Gastroesophageal sphincter (tissue), 4 donors: ENCODE measurements around the gene SECTM1. TPM values are rescaled to one million over a fixed set of nuclear protein-coding genes. Genes with fewer than 3 reads are reported as not detected.

ENCODE experiments used
- ATAC-seq: fragments of 150-250 bp; one replicate; pipeline ENCODE4 v1.9.1; 2016; ENCODE audit warnings: mild to moderate bottlenecking, moderate library complexity
- H3K27ac ChIP-seq, 4 donors: fragments of 200-600 bp; sonication (generic) in 3 of 4; 1 replicate in 3 of 4; 2 replicates in 1 of 4; pipeline ENCODE4 v1.5.1; 2016 to 2019
- H3K27me3 ChIP-seq: fragments of 200-600 bp; sonication (generic); one replicate; pipeline ENCODE4 v1.5.1; 2019
- H3K36me3 ChIP-seq, 2 donors: fragments of 200-600 bp; sonication (generic); one replicate each; pipeline ENCODE4 v1.5.1; 2019; ENCODE audit warnings: control low read depth in 1 of 2
- H3K4me1 ChIP-seq, 3 donors: fragments of 200-600 bp; sonication (generic); 1 replicate in 2 of 3; 2 replicates in 1 of 3; pipeline ENCODE4 v1.5.1; 2016 to 2019; ENCODE audit warnings: control low read depth in 2 of 3
- H3K4me3 ChIP-seq, 2 donors: fragments of 200-600 bp; sonication (generic); one replicate each; pipeline ENCODE4 v1.5.1; 2019; ENCODE audit warnings: mild to moderate bottlenecking in 1 of 2, moderate library complexity in 1 of 2
- H3K9me3 ChIP-seq, 3 donors: fragments of 200-600 bp; sonication (generic); one replicate each; pipeline ENCODE4 v1.5.1; 2017 to 2019; ENCODE audit warnings: control low read depth in 2 of 3
- EP300 ChIP-seq: sonication (generic); formaldehyde crosslinking; IDR thresholded peaks from one replicate; pipeline ENCODE4 v1.6.1; 2017; ENCODE audit warnings: antibody characterized with exemption, mild to moderate bottlenecking
- POLR2A ChIP-seq, 2 donors: fragments of 450-650 bp; IDR thresholded peaks; one replicate each; pipeline ENCODE4 v1.6.1; 2017; ENCODE audit warnings: antibody characterized with exemption in 2 of 2, mild to moderate bottlenecking in 2 of 2, moderate library complexity in 1 of 2
- POLR2AphosphoS5 ChIP-seq: sonication (generic); formaldehyde crosslinking; IDR thresholded peaks from one replicate; pipeline ENCODE4 v1.6.1; 2017; ENCODE audit warnings: antibody characterized with exemption
- WGBS, 2 donors: methylation state at CpG; one replicate each; pipeline ENCODE4 v1.1.5; 2018; ENCODE audit warnings: low coverage in 1 of 2; 5-methylcytosine and 5-hydroxymethylcytosine counted together
- total RNA-seq, 4 donors: library from RNA; depleted of rRNA; stranded (reverse); fragments of >200 nt; gene quantifications; one replicate each; pipeline ENCODE4 v1.1.0, GENCODE V29; 2016
- TF ChIP-seq, protein P1 (sequence below), 4 experiments: fragments of 200-600 bp in 2 of 4; fragments of 450-650 bp in 2 of 4; sonication (generic) in 1 of 4; IDR thresholded peaks; one replicate each; pipeline ENCODE4 v1.5.1; 2017 to 2019; ENCODE audit warnings: antibody characterized with exemption in 4 of 4, mild to moderate bottlenecking in 2 of 4, moderate library complexity in 2 of 4

SECTM1 gene
- total RNA-seq, 4 donors from 2014 or later, result 6.1 to 22.3 (median 17.6) TPM

- TF ChIP-seq EP300 (no peak), POLR2AphosphoS5 (no peak), POLR2A (IDR thresholded peaks at IDR 0.05) (no peak)
- TF ChIP-seq, protein P1, sequence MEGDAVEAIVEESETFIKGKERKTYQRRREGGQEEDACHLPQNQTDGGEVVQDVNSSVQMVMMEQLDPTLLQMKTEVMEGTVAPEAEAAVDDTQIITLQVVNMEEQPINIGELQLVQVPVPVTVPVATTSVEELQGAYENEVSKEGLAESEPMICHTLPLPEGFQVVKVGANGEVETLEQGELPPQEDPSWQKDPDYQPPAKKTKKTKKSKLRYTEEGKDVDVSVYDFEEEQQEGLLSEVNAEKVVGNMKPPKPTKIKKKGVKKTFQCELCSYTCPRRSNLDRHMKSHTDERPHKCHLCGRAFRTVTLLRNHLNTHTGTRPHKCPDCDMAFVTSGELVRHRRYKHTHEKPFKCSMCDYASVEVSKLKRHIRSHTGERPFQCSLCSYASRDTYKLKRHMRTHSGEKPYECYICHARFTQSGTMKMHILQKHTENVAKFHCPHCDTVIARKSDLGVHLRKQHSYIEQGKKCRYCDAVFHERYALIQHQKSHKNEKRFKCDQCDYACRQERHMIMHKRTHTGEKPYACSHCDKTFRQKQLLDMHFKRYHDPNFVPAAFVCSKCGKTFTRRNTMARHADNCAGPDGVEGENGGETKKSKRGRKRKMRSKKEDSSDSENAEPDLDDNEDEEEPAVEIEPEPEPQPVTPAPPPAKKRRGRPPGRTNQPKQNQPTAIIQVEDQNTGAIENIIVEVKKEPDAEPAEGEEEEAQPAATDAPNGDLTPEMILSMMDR (IDR thresholded peaks at IDR 0.05), result no peak
- ATAC-seq, result no peak
- Histone ChIP-seq H3K36me3 (no peaks in the 10 kb centered on the region), H3K27ac (no peak overlapping the region), H3K4me3 (no peak overlapping the region), H3K27me3 (peaks cover 87% of the 10 kb centered on the region), H3K9me3 (no peaks in the 10 kb centered on the region), H3K4me1 (peaks cover 0 to 12% (median 8%) of the 10 kb centered on the region in 3 donors)
- WGBS, 2 donors, result 82 to 85% methylated on average over 5 to 14 of the region's 28 CpGs
Measured at GRCh38 chr17:82313195-82314011, 20.2 kb downstream of the SECTM1 start.

DNA sequence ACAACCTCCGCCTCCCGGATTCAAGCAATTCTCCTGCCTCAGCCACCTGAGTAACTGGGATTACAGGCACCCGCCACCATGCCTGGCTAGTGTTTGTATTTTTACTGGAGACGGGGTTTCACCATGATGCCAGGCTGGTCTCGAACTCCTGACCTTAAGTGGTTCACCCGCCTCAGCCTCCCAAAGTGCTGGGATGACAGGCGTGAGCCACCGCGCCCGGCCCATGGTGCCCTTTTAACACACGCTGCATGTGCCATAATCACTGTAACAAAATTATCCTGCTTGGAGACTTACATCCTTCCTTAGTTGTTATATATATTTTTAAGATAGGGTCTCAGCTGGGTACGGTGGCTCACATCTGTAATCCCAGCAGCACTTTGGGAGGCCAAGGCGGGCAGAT is 21.6 kb downstream of the SECTM1 start:
- Histone ChIP-seq H3K27ac (no peak overlapping the region), H3K9me3 (no peaks in the 10 kb centered on the region), H3K36me3 (no peaks in the 10 kb centered on the region), H3K27me3 (peaks cover 84% of the 10 kb centered on the region), H3K4me3 (no peak overlapping the region), H3K4me1 (peaks cover 0 to 12% (median 8%) of the 10 kb centered on the region in 3 donors)
- 89 to 93% methylated on average over 3 to 11 of the region's 13 CpGs for whole genome bisulfite sequencing, 2 donors
- TF ChIP-seq EP300, result no peak
- no peak for TF ChIP-seq POLR2A (IDR thresholded peaks at IDR 0.05)
- TF ChIP-seq, protein P1 (IDR thresholded peaks at IDR 0.05), result no peak
- no peak for TF ChIP-seq POLR2AphosphoS5
- no peak for ATAC-seq

GRCh38 chr17:82310877-82311276 is 22.7 kb downstream of the SECTM1 start:
- no peak overlapping the region for H3K27ac ChIP-seq
- H3K4me3 ChIP-seq, result no peak overlapping the region
- ATAC-seq, result no peak
- H3K4me1 ChIP-seq, result peaks cover 0 to 7% (median 5%) of the 10 kb centered on the region in 3 donors
- TF ChIP-seq EP300 (no peak), POLR2AphosphoS5 (no peak), POLR2A (IDR thresholded peaks at IDR 0.05) (no peak)
- TF ChIP-seq, protein P1 (IDR thresholded peaks at IDR 0.05), result no peak
- no peaks in the 10 kb centered on the region for H3K36me3 ChIP-seq
- WGBS, 2 donors, result 92% methylated on average over 2 of the region's 21 CpGs; no CpG with 5 or more reads in 1 of the 2 donors
- peaks cover 73% of the 10 kb centered on the region for H3K27me3 ChIP-seq
- H3K9me3 ChIP-seq, result no peaks in the 10 kb centered on the region

- Histone ChIP-seq H3K27me3 (peaks cover 64% of the 10 kb centered on the region), H3K9me3 (no peaks in the 10 kb centered on the region), H3K4me1 (no peaks in the 10 kb centered on the region), H3K36me3 (no peaks in the 10 kb centered on the region), H3K4me3 (no peak overlapping the region), H3K27ac (no peak overlapping the region)
- WGBS, 2 donors, result 71 to 82% methylated on average over 4 to 8 of the region's 27 CpGs
- no peak for ATAC-seq
- no peak for TF ChIP-seq POLR2AphosphoS5
Measured at GRCh38 chr17:82309656-82310570, 23.7 kb downstream of the SECTM1 start.

DNA sequence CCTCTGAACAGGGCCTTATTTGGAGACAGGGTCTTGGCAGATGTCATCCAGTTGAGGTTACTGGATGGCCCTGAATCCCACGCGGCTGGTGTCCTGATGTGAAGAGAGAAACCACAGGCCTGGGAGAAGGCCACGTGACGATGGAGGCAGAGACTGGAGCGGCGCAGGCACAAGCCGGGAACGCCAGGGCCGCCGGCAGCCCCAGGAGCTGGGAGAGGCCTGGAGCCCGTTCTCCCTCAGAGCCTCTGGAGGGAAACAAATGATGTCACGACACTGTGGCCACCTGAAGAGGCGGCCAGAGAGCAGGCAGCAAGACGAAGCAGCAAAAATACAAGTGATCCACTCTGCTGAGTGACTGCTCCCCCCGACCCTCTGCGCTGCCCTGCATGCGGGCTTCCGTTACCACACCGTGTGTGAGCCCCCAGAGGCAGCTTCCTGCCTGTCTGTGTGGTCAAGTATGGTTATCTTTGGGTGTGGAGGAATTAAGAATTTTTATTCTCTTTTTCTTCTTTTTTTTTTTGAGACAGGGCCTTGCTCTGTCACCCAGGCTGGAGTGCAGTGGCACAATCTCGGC is 27.8 kb downstream of the SECTM1 start:
- no peak for ATAC-seq
- 81 to 100% methylated on average over 1 to 6 of the region's 20 CpGs for WGBS, 2 donors
- Histone ChIP-seq H3K27me3 (peaks cover 31% of the 10 kb centered on the region), H3K36me3 (no peaks in the 10 kb centered on the region), H3K4me1 (peaks cover 0 to 5% (median 0%) of the 10 kb centered on the region in 3 donors), H3K4me3 (no peak overlapping the region), H3K27ac (no peak overlapping the region), H3K9me3 (no peaks in the 10 kb centered on the region)
- TF ChIP-seq, protein P1 (IDR thresholded peaks at IDR 0.05), result no peak
- TF ChIP-seq POLR2A (IDR thresholded peaks at IDR 0.05) (no peak), POLR2AphosphoS5 (no peak), EP300 (no peak)
